GM19438 (cell line): Measurements from ENCODE around the gene CXXC4.
A peak's percentile ranks its signal among the peaks of the same experiment; 100 is the strongest.

ENCODE experiments used
- ATAC-seq: cut with Tn5 transposase; IDR thresholded peaks from one replicate; pipeline ENCODE4 v1.9.1; 2021; ENCODE audit warnings: low read depth; ENCODE audit not compliant: unreplicated experiment

The CXXC4 gene

DNA sequence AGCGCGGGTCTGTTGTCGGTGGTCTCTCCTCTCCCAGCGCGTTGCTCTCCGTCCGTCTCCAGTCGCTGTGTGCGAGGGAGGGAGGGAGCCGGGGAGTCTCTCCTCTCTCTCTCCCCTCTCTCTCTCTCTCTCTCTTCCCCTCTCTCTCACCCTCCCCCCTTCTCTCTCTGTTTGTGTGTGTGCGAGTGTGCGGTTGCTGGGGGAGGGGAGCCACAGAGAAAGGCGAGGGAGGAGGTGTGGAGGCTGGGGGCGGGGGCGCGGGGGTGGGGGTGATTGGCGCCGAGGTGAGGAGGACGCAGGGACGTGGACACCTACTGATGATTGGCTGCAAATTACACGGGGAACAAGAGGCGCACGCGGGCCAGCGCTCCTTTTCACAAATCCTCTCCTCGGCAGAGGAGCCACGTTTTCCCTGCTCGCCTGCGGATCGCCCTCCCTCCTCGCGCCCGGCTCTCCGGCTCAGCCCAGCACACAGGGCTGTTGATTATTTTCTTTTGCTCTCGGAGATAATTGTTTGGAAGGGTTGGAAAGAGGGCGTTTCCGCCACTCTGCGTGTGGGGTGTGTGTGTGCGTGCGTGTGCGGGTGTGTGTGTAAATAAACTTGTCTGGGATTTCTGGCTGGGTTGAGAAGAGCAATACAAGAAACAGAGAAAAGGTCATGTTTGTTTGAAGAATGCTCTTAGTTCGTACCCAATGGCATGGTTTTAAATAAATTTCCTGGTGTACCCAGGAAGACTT, at the start of gene CXXC4:
CXXC4 (minus strand) TSS at position 73 of the 738 bp plus-strand sequence. CDS start 3,092 bp downstream, outside the sequence.
- ATAC-seq: peak; percentile 31

DNA sequence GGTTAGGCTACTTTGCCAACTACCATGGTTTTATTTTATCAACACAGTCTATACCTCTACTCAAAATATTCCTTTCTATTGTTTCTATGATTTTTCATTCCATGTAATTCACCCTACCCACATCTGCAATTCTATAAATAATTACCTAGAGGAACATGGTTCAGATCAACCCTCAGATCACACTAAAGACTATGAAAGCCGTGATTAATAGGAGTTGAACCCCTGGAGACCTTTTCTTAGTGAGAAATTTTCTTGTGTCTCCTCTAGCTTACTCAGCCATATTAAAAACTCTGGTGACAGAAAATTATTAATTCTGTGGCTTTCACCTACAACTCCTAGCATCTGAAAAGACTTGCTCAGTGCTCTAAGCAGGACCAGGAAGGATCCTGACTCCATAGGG, 38.5 kb upstream of the CXXC4 start:
- no peak for ATAC-seq

- ATAC-seq: no peak
Observed at GRCh38 chr4:104532677-104533076, 38.0 kb upstream of the CXXC4 start.

GRCh38 chr4:104531390-104531789, 36.7 kb upstream of the CXXC4 start:
- no peak for ATAC-seq

GRCh38 chr4:104530426-104530825, 35.7 kb upstream of the CXXC4 start:
- ATAC-seq: no peak

GRCh38 chr4:104524591-104524990, 29.9 kb upstream of the CXXC4 start:
- ATAC-seq: no peak

- ATAC-seq: no peak
Observed at GRCh38 chr4:104524026-104524425, 29.3 kb upstream of the CXXC4 start.

GRCh38 chr4:104519588-104519987, 24.9 kb upstream of the CXXC4 start:
- peak; percentile 91 for ATAC-seq

DNA sequence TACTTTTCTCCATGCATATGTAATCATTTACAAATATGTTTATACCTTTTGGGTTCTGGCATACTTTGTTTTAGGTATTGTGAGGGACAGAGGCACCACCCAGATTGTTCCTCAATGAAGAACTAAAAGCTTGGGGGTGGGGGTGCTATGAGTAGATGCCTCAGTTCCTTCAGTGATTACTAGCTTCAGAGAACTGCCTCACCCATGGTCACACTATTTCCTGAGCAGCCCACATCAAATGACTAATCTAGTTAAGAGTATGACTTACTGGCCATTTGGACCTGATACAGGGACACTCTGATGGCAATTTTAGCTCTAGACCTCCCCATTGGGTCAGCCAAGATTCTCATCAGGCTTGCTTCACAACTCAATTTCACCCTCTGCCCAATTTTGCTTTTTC, 22.2 kb upstream of the CXXC4 start:
- ATAC-seq: no peak

GRCh38 chr4:104508224-104508623, 13.5 kb upstream of the CXXC4 start:
- ATAC-seq: no peak

- ATAC-seq: no peak
Observed at GRCh38 chr4:104507112-104507511, 12.4 kb upstream of the CXXC4 start.

- no peak for ATAC-seq
Observed at GRCh38 chr4:104504536-104504935, 9.8 kb upstream of the CXXC4 start.

- ATAC-seq: no peak
Observed at GRCh38 chr4:104502471-104502870, 7.8 kb upstream of the CXXC4 start.

DNA sequence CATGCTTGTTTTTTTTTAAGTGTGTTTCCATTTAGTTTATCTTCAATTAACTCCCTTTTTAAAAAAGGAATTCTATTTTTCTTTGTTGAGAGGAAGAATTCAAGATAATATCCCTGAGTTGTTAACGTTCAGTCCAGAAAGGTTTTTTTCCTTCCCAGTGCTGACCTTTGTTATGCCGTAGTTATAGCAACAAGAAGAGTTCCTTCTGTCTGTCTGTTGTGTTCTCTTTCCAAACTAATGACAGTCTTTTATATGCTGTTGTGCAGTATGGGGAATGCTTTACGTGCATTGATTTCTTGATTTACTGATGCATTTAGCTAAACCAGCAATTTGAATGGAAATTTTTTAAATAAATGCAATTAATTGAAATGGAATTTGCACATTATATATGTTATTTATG, 6.6 kb upstream of the CXXC4 start:
- no peak for ATAC-seq

GRCh38 chr4:104500442-104500841, 5.7 kb upstream of the CXXC4 start:
- peak; percentile 52 for ATAC-seq

DNA sequence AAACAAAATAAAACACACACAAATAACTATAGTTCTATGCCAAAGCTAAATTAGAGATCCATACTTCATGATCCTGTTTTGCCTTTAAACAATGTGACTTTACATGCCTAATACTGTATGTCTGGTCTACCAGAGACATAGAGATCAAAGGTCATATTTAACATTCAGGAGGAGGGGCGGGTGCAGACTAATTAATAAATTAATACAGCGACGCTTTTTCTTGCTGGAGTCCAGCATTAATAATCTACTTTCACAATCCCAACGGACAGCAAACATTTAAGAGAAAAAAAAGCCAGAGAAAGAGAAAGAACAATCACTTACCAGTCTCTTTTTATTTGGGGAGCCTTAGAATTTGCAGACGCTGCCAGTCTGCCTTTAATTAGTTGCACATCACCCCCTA, 509 bp downstream of the CXXC4 start:
- ATAC-seq: no peak

GRCh38 chr4:104493081-104493831, 1.4 kb downstream of the CXXC4 start:
- ATAC-seq: no peak

DNA sequence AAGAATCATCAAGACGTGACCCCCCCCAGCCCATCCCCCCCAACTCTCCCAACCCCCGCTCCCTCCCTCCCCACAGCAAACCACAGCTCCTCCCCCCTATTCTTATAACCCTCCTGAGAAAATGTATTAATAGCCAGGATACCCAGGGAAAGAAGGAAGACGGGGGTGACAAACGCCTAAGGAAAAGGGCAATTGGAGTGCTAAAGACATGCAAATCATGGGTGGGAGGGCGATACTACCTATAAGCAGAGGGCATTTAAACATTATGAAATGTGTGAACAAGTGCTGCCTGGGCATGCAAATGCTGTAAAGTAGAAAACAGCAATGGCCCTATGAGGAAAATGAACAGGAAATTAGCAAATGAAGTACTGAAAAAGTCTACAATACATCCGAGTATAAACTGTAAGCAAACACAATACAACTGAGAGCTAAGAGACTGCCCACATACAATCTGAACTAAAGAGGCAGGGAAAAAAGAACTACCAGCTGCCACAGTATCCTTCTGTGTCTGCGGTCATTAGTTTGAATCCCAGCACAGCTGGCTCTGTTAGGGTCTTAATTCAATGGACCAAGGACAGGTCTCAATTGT, 2.4 kb downstream of the CXXC4 start:
- peak; percentile 25 for ATAC-seq

DNA sequence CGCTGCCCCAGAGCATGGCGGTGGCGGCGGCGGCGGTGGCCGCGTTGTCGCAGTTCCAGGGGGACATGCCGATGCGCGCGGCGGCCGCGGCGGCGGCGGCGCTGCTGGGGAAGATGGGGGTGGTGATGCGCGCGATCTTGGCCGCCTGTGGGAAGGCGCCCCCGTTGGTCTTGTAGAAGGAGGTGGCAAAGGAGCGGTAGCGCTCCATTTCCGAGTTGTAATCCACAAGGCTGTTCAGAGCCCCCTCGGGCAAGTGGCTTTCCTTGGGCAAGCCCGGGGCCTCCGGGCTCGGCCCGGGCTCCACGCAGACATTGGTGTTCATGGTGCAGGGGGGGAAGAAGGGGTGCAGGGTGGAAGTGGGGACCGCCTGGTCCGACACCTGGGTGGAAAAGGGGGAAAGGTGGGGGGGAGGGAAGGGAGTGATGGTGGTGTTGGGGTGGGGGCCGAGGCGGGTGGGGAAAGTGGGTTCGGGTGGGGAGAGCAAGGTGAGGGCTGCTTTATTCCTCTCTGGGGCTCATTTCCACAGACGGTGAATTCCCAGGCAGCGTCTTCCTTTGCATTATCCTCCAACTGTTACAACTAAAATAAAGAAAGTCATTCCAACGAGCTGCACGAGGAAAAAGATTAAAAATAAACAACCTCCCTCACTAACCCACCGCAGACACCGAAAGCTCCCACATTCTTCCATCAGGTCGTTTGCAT, 3.1 kb downstream of the CXXC4 start:
- peak; percentile 14 for ATAC-seq

GRCh38 chr4:104490770-104491480, 3.8 kb downstream of the CXXC4 start:
- ATAC-seq: peak; percentile 34
